GM21447 (cell line): Measurements from ENCODE around the gene POLR3C.
"Not testable (repeated sequence)": the region's sequence is repeated elsewhere in the genome, so short reads cannot be mapped to it uniquely, and the experiment has no call there.

Source experiments
- ATAC-seq: cut with Tn5 transposase; IDR thresholded peaks from one replicate; pipeline ENCODE4 v1.9.1; 2021; ENCODE audit not compliant: unreplicated experiment

POLR3C gene

GRCh38 chr1:145818095-145818494 lies 5.9 kb upstream of the POLR3C start:
- ATAC-seq: not testable (repeated sequence)

GRCh38 chr1:145822779-145823331 lies 1.1 kb upstream of the POLR3C start:
- not testable (repeated sequence) for ATAC-seq

DNA sequence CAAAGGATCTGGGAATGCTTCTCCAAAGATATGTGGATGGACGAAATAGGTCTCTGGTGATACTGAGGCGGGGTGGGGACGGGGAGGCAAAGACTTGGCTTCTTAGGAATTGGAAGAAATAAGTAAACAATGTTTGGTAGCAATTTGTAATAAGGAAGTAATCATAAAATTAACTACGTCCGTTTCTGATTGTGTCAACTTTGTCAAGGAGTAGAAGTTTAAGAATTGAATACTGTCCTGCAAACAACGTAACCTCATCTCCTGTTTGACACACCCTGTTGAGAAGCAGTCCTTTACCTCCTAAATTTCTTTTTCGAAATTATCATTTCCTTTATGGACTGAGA lies 471 bp downstream of the POLR3C start:
- no peak for ATAC-seq

DNA sequence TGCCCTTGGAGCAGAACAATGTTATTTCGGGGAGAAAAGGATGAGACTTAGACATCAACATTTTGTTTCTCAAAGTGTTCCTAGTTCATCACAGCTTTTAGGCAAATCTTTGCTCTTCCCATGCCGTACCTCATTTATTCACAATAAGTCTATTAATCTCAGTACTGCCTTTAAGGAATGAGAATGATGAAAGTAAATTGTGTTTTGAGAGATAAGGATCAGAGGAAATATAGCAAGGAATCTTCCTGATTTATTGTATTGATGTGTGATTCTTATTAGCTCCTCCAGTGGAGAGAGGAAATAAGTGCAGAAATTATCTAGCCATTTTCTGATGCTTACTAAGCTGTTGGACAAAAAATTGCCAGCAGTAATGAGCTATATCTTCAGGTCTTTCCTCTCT lies 2.0 kb downstream of the POLR3C start:
- no peak for ATAC-seq

DNA sequence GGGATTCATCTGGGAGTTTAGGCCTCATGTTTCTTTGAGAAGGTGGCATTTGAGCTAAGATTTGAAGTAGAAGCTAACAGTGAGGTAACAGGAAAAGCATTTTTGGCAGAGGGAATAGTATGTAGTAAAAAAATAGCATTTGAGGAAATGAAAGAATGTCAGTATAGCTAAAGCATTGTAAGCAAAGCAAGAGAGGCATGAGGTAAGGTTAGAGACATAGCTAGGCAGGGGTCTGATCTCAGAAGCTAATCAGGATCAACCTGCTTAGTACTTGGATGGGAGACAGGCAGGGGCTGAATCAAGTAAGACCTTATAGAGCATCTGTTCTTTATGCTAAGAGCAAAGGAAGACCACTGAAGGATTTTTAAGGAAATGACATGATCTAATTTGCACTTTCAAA lies 4.0 kb downstream of the POLR3C start:
- ATAC-seq: peak; percentile 9

GRCh38 chr1:145828367-145829026 lies 4.5 kb downstream of the POLR3C start:
- ATAC-seq: peak; percentile 34

DNA sequence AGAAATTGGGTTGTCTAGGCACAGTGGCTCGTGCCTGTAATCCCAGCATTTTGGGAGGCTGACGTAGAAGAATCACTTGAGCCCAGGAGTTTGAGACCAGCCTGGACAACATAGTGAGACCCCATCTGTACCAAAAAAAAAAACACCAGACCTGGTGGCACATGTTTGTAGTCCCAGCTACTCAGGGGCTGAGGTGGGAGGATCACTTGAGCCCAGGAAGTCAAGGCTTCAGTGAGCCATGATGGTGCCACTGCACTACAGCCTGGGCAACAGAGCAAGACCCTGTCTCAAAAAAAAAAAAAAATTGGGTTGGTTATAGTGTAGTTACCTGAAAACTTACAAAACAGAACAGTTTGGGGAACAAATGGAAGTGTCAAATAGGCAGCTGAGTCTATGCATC lies 6.8 kb downstream of the POLR3C start:
- ATAC-seq: not testable (repeated sequence)

DNA sequence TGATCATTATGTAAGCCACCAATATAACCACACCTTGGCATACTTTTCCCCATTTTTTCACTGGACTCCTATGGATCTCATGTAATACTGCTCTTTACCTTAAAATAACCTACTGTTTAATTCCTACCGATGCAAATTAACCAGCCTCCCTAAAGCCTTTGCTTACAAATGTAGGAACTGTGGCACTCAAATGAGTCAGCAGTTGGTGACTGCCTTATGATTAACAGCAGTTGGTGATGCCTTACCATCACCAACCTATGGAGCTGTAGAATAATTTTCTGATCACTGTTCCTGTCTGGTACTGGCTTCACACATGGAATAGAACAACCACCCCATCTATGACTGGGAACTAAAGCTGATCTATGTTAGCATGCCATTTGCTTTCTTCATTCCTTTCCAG lies 13.7 kb downstream of the POLR3C start:
- ATAC-seq: no peak

DNA sequence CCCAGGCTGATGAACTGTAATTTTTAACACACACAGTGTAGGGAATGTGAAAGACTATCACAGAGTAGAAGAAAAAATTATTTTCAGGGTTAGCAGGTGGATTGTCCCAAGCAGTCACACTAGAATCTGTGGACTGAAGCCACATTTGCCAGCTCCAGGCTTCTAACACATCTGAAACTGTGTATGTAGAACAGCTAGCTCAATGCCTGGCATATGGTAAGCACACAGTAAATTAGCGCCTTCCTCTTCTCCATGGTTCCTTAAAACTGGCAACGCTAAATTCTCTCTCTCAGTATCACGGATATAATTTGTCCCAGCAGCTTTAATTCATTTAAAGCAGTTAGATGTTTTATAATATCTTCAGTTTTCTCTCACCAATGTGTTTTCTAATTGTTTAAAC lies 19.0 kb downstream of the POLR3C start:
- no peak for ATAC-seq

- ATAC-seq: peak; percentile 77
Observed at GRCh38 chr1:145845144-145845513, 21.1 kb downstream of the POLR3C start.

- ATAC-seq: peak; percentile 57
Observed at GRCh38 chr1:145845514-145846161, 21.6 kb downstream of the POLR3C start, which contains the start of gene NUDT17. Gene NUDT17, plus strand, starts transcription at chr1:145845630. Its CDS starts 11 bp downstream, at chr1:145845641.

DNA sequence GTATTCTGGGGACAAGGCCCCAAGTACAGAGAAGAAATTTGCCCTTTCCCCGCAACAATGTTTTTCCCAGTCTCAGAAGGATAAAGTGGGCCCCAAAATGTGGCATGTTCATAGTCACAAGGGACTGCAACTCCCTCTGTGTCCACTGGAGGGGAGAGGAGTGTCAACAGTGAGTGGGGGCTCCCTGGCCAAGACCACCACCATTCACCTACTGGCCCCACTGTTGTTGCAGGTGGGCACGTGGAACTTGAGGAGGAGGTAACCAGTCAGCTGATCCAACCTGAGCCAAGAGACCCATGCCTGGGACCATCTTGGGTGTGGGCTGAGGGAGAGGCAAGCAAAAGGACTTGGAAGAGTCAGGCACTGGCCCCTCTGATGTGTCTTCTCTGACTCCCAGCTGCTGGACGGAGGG lies 22.2 kb downstream of the POLR3C start:
- no peak for ATAC-seq

- ATAC-seq: no peak
Observed at GRCh38 chr1:145847827-145848226, 23.8 kb downstream of the POLR3C start.

DNA sequence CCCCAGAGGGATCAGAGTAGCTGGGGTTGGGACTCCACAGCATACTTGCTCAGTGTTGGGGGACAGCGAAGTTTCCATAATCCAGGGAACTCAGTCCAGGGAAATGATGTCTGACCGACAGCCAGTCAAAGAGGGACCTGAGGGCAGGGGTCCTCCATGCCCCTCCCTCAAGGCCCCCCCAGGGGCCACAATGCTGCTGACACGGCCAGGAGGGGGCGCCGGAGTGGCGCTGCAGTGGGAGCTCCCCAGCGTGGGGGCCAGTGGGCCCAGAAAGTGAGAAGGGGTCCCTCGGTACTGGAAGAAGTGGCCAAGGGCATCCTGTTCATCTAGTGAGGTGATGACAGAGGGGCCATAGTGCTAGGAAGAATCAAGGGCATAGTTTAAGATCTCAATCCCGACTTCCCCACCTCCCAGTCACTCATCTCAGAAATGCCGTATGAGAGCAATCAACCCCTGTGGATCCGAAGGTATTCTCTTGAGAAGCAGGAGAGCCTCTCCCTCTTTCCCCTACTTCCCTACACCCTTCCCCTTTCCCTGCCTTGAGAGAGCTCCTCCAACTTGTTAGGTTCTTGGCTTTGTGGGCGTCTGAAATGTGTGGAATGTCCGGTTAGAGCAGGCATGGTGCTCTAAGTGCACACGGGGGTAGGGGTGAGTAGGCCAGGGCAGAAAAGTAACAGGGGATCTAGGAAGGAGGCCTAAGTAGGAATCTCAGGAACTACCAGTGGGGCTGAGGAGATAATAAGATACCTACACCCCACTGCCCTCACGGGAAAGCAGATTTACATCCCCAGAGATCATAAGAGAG lies 25.6 kb downstream of the POLR3C start:
- ATAC-seq: no peak

DNA sequence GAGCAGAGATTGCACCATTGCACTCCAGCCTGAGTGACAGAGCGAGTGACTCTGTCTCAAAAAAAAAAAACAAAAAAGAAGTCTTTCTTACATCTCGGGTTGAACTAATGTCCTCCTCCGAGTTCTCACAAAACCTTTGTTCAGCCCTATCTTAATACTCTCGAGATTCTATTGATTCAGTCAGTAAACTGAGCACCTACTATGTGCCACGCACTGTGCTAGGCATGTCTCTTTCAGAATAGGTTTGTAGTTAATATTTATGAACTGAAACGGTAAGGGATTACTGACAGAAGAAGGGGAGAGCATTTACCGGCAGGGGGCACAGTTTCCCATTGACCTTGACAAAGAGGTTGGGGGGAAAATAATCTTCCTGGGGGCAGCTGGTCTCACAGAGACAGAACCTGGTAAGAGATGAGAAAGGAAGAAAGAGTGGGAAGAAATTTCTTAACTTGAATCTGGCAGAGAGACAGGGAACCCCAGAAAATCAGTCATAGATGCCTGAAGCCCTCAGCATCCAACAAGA lies 31.5 kb downstream of the POLR3C start:
- ATAC-seq: no peak

- no peak for ATAC-seq
Observed at GRCh38 chr1:145857170-145857569, 33.2 kb downstream of the POLR3C start.

GRCh38 chr1:145858238-145858900 lies 34.4 kb downstream of the POLR3C start:
- peak; percentile 21 for ATAC-seq

- ATAC-seq: peak; percentile 72
Observed at GRCh38 chr1:145858901-145859490, 35.0 kb downstream of the POLR3C start, which contains the start of gene PIAS3. Gene PIAS3, minus strand, starts transcription at chr1:145859081. Its CDS starts 91 bp downstream, at chr1:145858990.

- ATAC-seq: peak; percentile 64
Observed at GRCh38 chr1:145859491-145860023, 35.6 kb downstream of the POLR3C start.
